ENCODE results near the gene CXCL11.

DNA sequence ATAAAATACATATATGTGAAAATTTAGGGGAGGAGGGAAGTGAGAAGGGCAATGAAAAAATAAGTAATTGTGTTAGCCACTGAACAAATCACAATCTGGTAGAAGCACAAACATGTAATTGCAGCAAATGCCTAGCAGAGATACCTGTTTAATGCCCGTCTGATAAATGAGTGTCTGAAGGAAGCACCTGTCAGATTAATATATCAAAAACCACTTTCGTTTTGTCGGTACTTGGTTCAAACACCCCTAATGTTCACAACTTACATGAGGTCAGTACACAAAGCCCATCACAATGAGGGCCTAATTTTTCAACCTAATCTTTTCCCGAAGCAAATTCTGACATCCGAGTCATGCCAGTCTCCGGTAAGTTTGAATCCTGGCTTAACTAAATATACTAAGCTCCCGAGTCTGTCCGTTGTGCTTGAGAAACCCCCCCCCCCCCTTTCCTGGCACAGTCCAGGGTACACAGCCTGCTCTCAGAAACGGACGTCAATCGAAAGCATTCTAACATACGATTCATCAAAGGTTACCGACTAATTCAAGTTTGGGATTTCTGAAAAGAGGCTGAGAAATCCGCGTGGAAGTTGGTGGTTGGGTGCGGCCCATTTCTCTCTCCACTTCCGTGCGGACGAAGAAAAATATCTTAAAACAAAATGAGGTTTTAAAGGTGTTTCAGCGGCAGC lies 45.9 kb downstream of the CXCL11 start:
- no peak for TF ChIP-seq POLR2AphosphoS5 (IDR thresholded peaks at IDR 0.05; ENCODE audit: borderline replicate concordance, low read depth, low read length)
- no peak for TF ChIP-seq EZH2 (IDR thresholded peaks at IDR 0.05)
- TF ChIP-seq FOXP2 (optimal IDR thresholded peaks at IDR 0.05; ENCODE audit: control extremely low read depth, extremely low read length, insufficient read depth) = no peak

Data from SK-N-MC (cell line).